SU-DHL-6 (cell line): ENCODE measurements around the gene ITGB8.

ENCODE experiments used
- CTCF ChIP-seq: fragments of 200-600 bp; sonication (generic); IDR thresholded peaks from one replicate; pipeline ENCODE4 v1.5.1; 2017; ENCODE audit warnings: antibody characterized with exemption, mild to moderate bottlenecking, low read length, moderate library complexity; ENCODE audit not compliant: insufficient read depth, poor library complexity, severe bottlenecking
- EZH2phosphoT487 ChIP-seq: fragments of 200-600 bp; sonication (generic), shearing (Covaris generic); conservative IDR thresholded peaks from 2 replicates; pipeline ENCODE4 v1.6.1; 2018; ENCODE audit warnings: mild to moderate bottlenecking, antibody characterized with exemption, low read length, moderate library complexity, mixed read lengths

GRCh38 chr7:20346577-20346976, 15.9 kb downstream of the ITGB8 start:
- no peak for TF ChIP-seq CTCF
- TF ChIP-seq EZH2phosphoT487, result no peak
